MM.1S (cell line): ENCODE data around the gene CXorf49.

Experiments
- CTCF ChIP-seq: fragments of 300-600 bp; sonication (generic); IDR thresholded peaks from 2 replicates; pipeline ENCODE4 v1.5.1; 2016; ENCODE audit warnings: antibody characterized with exemption, low read length, mixed read lengths
- EZH2 ChIP-seq: fragments of 300-600 bp; sonication (generic); optimal IDR thresholded peaks from 2 replicates; pipeline ENCODE3; 2017; ENCODE audit warnings: low read depth, mild to moderate bottlenecking, antibody characterized with exemption, low read length, mixed read lengths

- TF ChIP-seq CTCF (no peak), EZH2 (no peak)
These were observed 52.3 kb downstream of the CXorf49 start for GRCh38 chrX:71665747-71666146.
